Neuronal stem cell (in vitro differentiated cells): ENCODE data around the gene UNC13A.

Experiments used
- DNase-seq: peaks from one replicate; pipeline ENCODE4 v3.0.0-alpha.2; 2013; ENCODE audit warnings: low spot score
- H2AFZ ChIP-seq: one replicate; pipeline ENCODE4 v1.6.1; 2013; ENCODE audit warnings: mild to moderate bottlenecking, low read length, inconsistent platforms
- H2AK5ac ChIP-seq: 2 replicates; pipeline ENCODE4 v1.6.1; 2013; ENCODE audit warnings: low read depth, mild to moderate bottlenecking, inconsistent platforms, low read length, moderate library complexity, mixed read lengths
- H2BK120ac ChIP-seq: 2 replicates; pipeline ENCODE4 v1.6.1; 2013; ENCODE audit warnings: low read depth, mild to moderate bottlenecking, inconsistent platforms, low read length, moderate library complexity, mixed read lengths
- H2BK12ac ChIP-seq: one replicate; pipeline ENCODE4 v1.6.1; 2013; ENCODE audit warnings: low read length, inconsistent platforms
- H2BK15ac ChIP-seq: 2 replicates; pipeline ENCODE4 v1.6.1; 2013; ENCODE audit warnings: mild to moderate bottlenecking, low read length, inconsistent platforms, mixed read lengths
- H2BK5ac ChIP-seq: one replicate; pipeline ENCODE4 v1.6.1; 2013; ENCODE audit warnings: inconsistent platforms, mild to moderate bottlenecking, low read length, moderate library complexity
- H3K14ac ChIP-seq: one replicate; pipeline ENCODE4 v1.6.1; 2013; ENCODE audit warnings: low read length, inconsistent platforms
- H3K18ac ChIP-seq: 2 replicates; pipeline ENCODE4 v1.6.1; 2013; ENCODE audit warnings: low read length, inconsistent platforms
- H3K23ac ChIP-seq: 2 replicates; pipeline ENCODE4 v1.6.1; 2013; ENCODE audit warnings: low read depth, mild to moderate bottlenecking, mixed read lengths, low read length, inconsistent platforms; ENCODE audit not compliant: poor library complexity
- H3K27ac ChIP-seq: replicated peaks from 3 replicates; pipeline ENCODE4 v1.5.1; 2013; ENCODE audit warnings: low read length, inconsistent platforms
- H3K27me3 ChIP-seq, 3 experiments: 2 replicates each; pipeline ENCODE4 v1.6.1; 2013; ENCODE audit warnings: low read length in 3 of 3, mild to moderate bottlenecking in 2 of 3, inconsistent platforms in 1 of 3, low read depth in 1 of 3, mixed read lengths in 1 of 3, moderate library complexity in 1 of 3; ENCODE audit not compliant: control insufficient read depth in 3 of 3, insufficient read depth in 3 of 3
- H3K36me3 ChIP-seq, 2 donors: replicated peaks in 1 of 2; 2 replicates each; pipeline ENCODE4 v1.6.1; 2013; ENCODE audit warnings: low read length in 2 of 2; ENCODE audit not compliant: control insufficient read depth in 2 of 2, insufficient read depth in 2 of 2
- H3K4ac ChIP-seq: 2 replicates; pipeline ENCODE4 v1.6.1; 2013; ENCODE audit warnings: inconsistent platforms, mild to moderate bottlenecking, low read length, moderate library complexity
- H3K4me1 ChIP-seq, 2 donors: 1 replicate in 1 of 2; 2 replicates in 1 of 2; pipeline ENCODE4 v1.6.1; 2013; ENCODE audit warnings: low read length in 2 of 2, low read depth in 1 of 2; ENCODE audit not compliant: control insufficient read depth in 2 of 2, insufficient read depth in 1 of 2
- H3K4me2 ChIP-seq: one replicate; pipeline ENCODE4 v1.6.1; 2013; ENCODE audit warnings: mild to moderate bottlenecking, low read length, inconsistent platforms; ENCODE audit not compliant: insufficient read depth, poor library complexity, severe bottlenecking
- H3K4me3 ChIP-seq, 2 donors: 2 replicates each; pipeline ENCODE4 v1.5.1; 2013; ENCODE audit warnings: low read length in 2 of 2, mild to moderate bottlenecking in 2 of 2, inconsistent platforms in 1 of 2, moderate library complexity in 1 of 2
- H3K79me1 ChIP-seq: one replicate; pipeline ENCODE4 v1.6.1; 2013; ENCODE audit warnings: low read depth, mild to moderate bottlenecking, inconsistent platforms, low read length, moderate library complexity
- H3K9ac ChIP-seq: one replicate; pipeline ENCODE4 v1.6.1; 2013; ENCODE audit warnings: mild to moderate bottlenecking, low read depth, low read length, inconsistent platforms; ENCODE audit not compliant: poor library complexity
- H3K9me3 ChIP-seq, 2 donors: replicated peaks in 1 of 2; 2 replicates each; pipeline versions ENCODE3 to v1.6.1; 2013; ENCODE audit warnings: low read length in 2 of 2, mild to moderate bottlenecking in 2 of 2, inconsistent platforms in 1 of 2, low read depth in 1 of 2, mixed read lengths in 1 of 2, moderate library complexity in 1 of 2; ENCODE audit not compliant: control insufficient read depth in 2 of 2, insufficient read depth in 1 of 2
- H4K8ac ChIP-seq: one replicate; pipeline ENCODE4 v1.6.1; 2013; ENCODE audit warnings: low read depth, mild to moderate bottlenecking, inconsistent platforms, low read length, moderate library complexity
- H4K91ac ChIP-seq: one replicate; pipeline ENCODE4 v1.6.1; 2013; ENCODE audit warnings: low read length, low read depth, mild to moderate bottlenecking, inconsistent platforms; ENCODE audit not compliant: poor library complexity
- WGBS, 2 donors: extraction: QIAGEN DNeasy Blood & Tissue Kit; methylation state at CpG; one replicate each; pipeline ENCODE4 v1.1.7; 2013; ENCODE audit warnings: missing lambda C conversion rate in 2 of 2, mixed read lengths in 1 of 2; ENCODE audit not compliant: insufficient read length in 2 of 2, insufficient replicate concordance in 1 of 2; ENCODE audit errors: extremely low coverage in 2 of 2; 5-methylcytosine and 5-hydroxymethylcytosine counted together

The UNC13A gene

DNA sequence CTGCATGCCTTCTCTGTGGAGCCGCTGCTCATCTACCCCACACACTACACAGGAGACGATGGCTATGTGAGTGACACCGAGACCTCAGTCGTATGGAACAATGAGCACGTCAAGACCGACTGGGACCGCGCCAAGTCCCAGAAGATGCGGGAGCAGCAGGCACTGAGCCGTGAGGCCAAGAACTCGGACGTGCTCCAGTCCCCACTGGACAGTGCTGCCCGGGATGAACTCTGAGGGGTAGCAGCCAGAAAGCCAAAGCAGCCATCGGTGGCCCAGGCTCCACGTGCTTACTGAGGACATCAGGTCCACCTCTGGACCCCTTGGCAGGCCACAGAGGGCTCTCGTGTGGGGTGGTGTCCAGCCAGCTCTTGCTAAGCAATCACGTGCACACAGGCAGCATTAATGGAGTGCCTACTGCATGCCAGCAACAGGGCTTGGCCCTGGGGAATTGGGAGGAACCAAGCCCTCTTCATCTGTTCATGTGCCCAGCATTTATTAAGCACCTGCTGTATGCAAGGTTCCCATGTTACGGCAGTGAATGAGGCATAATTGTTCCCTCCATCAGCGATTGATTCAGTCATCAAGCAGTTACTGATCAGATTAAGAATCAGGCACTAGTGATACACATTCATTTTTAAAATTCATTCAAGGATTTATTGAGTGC, 106.8 kb downstream of the UNC13A start:
- Histone ChIP-seq H2BK12ac (no peak overlapping the region), H3K4me2 (no peak overlapping the region), H2BK120ac (no peak overlapping the region), H3K36me3 (peaks cover 30 to 53% of the 10 kb centered on the region in 2 donors), H2BK15ac (no peak overlapping the region), H3K4me1 (peaks cover 0 to 7% of the 10 kb centered on the region in 2 donors), H4K91ac (no peak overlapping the region), H3K9me3 (peaks cover 0 to 5% of the 10 kb centered on the region in 2 donors), H3K4ac (no peak overlapping the region), H3K9ac (peak overlapping the region; percentile 12), H3K23ac (peak overlapping the region; percentile 57), H2AFZ (no peak overlapping the region), H3K14ac (no peak overlapping the region), H3K27ac (no peak overlapping the region), H3K27me3 (no peaks in the 10 kb centered on the region), H3K4me3 (no peak overlapping the region), H3K18ac (no peak overlapping the region), H2BK5ac (no peak overlapping the region), H4K8ac (no peak overlapping the region), H3K79me1 (peaks cover 2% of the 10 kb centered on the region), H2AK5ac (no peak overlapping the region)
- WGBS, 2 donors, result no CpG with 5 or more reads among the region's 19 CpGs
- no peak for DNase-seq

DNA sequence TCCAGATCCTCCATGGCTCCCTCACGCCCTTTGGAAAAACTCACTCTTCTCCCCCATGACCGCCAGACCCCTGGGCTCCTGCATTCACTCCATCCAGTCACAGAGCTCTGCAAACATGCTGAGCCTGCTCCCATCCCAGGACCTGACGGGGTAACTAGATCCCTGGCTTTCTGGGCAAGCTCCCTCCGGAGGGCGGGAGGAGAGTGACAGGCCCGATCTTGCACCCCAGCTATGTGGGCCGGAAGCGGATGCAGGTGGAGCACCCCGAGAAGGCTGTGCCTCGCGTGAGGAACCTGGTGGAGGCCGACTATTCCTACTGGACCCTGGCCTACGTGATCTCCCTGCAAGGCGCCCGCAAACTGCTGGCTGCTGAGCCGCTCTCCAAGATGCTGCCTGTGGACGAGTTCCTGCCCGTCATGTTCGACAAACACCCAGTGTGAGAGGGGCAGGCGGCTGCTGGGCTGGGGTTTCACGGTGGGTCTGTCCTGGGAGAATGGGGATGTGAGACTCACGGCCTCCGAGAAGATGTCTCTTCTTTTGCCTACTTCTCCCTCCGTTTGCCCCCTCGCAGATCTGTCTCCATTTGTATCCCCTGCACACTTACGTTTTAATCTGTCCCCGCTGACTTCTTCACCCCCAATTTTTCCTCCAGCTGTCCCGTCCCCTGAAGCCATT, 107.5 kb downstream of the UNC13A start:
- Histone ChIP-seq H2BK12ac (no peak overlapping the region), H3K4ac (no peak overlapping the region), H3K18ac (peak overlapping the region; percentile 62), H3K79me1 (peaks cover 2% of the 10 kb centered on the region), H2BK15ac (no peak overlapping the region), H3K23ac (no peak overlapping the region), H3K27ac (no peak overlapping the region), H2BK5ac (peak overlapping the region; percentile 44), H3K36me3 (peaks cover 35 to 60% of the 10 kb centered on the region in 2 donors), H3K14ac (no peak overlapping the region), H3K9me3 (peaks cover 0 to 5% of the 10 kb centered on the region in 2 donors), H3K9ac (peak overlapping the region; percentile 72), H2BK120ac (no peak overlapping the region), H3K4me1 (peaks cover 0 to 7% of the 10 kb centered on the region in 2 donors), H3K4me2 (no peak overlapping the region), H2AK5ac (peak overlapping the region; percentile 50), H4K91ac (no peak overlapping the region), H2AFZ (no peak overlapping the region), H3K4me3 (no peak overlapping the region), H3K27me3 (no peaks in the 10 kb centered on the region), H4K8ac (no peak overlapping the region)
- no peak for DNase-seq
- no CpG with 5 or more reads among the region's 28 CpGs for WGBS, 2 donors

DNA sequence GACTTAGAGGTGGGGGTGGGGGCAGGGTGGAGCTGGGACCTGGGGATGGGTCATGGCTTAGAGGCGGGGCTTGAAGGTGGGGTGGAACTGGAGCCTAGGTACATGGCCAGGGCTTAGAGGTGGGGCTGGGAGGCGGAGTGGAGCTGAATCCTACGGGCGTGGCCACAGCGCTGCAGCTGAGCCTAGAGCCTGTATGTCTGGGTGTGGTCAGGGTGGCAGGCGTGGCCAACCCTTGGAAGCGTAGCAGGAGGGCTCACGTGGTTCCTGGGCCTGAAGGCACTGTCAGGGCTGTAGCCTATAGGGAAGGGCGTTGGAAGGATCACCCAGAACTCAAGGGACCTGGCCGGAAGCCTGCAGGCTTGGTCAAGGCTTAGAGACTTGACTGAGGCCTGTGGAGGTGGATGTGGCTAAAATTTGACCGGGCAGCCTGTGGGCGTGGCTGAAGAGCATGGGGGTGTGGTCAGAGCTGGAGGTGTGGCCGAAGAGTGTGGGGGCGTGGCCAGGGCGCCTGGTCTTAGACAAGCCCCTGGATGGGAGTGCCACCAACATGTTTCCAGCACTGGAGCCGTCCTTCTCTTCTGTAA, 108.4 kb downstream of the UNC13A start:
- peaks cover 0 to 7% of the 10 kb centered on the region in 2 donors for H3K4me1 ChIP-seq
- no peak overlapping the region for H4K91ac ChIP-seq
- no peak overlapping the region for H2AFZ ChIP-seq
- H2BK5ac ChIP-seq, result peak overlapping the region; percentile 79
- peak overlapping the region; percentile 68 for H3K18ac ChIP-seq
- H2AK5ac ChIP-seq, result peak overlapping the region; percentile 78
- H3K23ac ChIP-seq, result peak overlapping the region; percentile 82
- peaks cover 2% of the 10 kb centered on the region for H3K79me1 ChIP-seq
- H3K27ac ChIP-seq, result no peak overlapping the region
- no peak overlapping the region for H3K9ac ChIP-seq
- peak overlapping the region; percentile 45 for H3K4ac ChIP-seq
- peaks cover 35 to 64% of the 10 kb centered on the region in 2 donors for H3K36me3 ChIP-seq
- no peak overlapping the region for H3K14ac ChIP-seq
- peak overlapping the region in 1 of 2 donors; percentile 10 for H3K4me3 ChIP-seq
- H2BK12ac ChIP-seq, result no peak overlapping the region
- WGBS, 2 donors, result no CpG with 5 or more reads among the region's 16 CpGs
- H2BK120ac ChIP-seq, result no peak overlapping the region
- H4K8ac ChIP-seq, result no peak overlapping the region
- DNase-seq, result peak; percentile 45
- no peaks in the 10 kb centered on the region for H3K27me3 ChIP-seq
- peak overlapping the region; percentile 87 for H2BK15ac ChIP-seq
- peaks cover 0 to 5% of the 10 kb centered on the region in 2 donors for H3K9me3 ChIP-seq
- H3K4me2 ChIP-seq, result no peak overlapping the region
